GM18519 (cell line): ENCODE measurements around the gene QRSL1.
"Not testable (repeated sequence)": the region's sequence is repeated elsewhere in the genome, so short reads cannot be mapped to it uniquely, and the experiment has no call there.

Source experiments
- ATAC-seq: cut with Tn5 transposase; IDR thresholded peaks from one replicate; pipeline ENCODE4 v1.9.1; 2021; ENCODE audit warnings: mild to moderate bottlenecking, moderate library complexity; ENCODE audit not compliant: unreplicated experiment, low FRiP score

The QRSL1 gene

DNA sequence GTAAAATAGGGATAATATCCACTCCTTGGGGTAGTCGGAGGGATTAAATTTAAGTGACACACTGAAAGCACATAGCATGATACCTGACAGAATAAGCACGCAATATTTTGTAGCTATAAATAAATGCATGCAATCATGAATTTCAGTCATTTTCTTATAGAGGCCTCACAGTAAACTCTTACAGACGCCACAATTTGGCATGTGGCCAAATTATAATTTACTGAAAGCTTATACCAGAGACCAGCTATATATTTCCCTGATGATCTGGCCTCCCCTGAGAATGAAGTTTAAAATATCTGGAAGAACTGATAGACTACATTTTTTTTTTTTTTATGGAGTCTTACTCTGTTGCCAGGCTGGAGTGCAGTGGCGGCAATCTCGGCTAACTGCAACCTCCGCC is 40.9 kb downstream of the QRSL1 start:
- no peak for ATAC-seq

- no peak for ATAC-seq
Observed at GRCh38 chr6:106671651-106672050, 42.3 kb downstream of the QRSL1 start.

DNA sequence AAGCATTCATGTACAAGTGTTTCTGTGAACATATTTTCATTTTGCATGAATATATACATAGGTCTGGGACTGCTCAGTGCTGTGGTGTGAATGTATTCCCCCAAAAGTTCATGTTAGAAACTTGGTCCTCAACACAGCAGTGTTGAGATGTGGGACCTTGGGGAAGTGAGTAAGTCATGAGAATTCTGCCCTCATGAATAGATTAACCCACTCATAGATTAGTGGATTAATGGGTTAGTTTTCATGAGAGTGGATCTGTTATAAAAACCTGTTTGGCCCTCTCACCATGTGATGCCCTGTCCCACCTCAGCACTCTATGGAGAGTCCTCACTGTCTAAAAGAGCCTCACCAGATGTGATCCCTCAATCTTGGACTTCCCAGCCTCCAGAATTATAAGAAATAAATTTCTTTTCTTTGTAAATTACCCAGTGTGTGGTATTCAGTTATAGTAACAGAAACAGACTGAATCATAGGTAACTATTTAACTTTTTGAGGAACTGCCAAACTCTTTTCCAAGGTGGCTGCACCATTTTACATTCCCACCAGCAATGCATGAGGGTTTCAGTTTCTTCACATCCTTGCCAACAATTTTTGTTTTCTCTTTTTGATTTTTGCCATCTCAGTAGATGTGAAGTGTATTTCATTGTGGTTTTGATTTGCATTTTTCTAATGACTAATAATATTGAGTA is 45.3 kb downstream of the QRSL1 start:
- no peak for ATAC-seq

DNA sequence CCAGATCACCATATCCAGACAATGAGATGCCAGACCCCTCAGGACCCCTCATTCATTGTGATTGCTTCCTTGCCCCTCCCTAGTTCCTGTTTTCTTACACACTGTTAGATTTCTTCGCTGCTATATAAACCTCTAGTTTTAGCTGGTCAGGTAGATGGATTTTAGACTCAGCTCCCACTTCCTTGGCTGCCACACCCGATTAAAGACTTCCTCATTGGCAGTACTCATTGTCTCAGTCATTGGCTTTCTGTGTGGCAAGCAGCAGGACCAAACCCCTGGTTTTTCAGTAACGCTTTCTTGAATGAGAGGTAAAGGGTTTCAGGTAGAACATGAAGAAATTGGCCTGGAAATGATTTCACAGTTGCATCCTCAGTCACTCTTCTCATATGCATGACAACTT is 47.9 kb downstream of the QRSL1 start:
- ATAC-seq = no peak

DNA sequence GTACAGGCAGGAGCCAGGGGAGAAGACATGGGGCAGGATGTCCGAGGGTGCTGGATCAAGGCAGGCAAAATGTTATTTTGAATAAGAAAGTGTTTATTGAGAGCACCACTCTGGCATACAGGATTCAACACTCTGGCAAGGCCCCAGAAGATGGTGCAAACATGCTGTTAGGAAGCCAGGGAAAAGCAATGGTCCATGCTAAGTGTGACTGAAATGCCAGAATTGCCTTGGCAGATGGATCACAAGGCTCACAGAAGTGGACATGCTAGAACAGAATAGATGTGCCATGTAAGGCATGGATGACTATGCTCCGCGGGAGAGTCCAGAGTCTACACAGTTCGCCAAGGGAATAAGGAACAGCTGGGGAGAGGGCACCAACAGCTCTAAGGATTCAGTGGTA is 54.6 kb downstream of the QRSL1 start:
- ATAC-seq = no peak

GRCh38 chr6:106685833-106686232 is 56.5 kb downstream of the QRSL1 start:
- no peak for ATAC-seq

DNA sequence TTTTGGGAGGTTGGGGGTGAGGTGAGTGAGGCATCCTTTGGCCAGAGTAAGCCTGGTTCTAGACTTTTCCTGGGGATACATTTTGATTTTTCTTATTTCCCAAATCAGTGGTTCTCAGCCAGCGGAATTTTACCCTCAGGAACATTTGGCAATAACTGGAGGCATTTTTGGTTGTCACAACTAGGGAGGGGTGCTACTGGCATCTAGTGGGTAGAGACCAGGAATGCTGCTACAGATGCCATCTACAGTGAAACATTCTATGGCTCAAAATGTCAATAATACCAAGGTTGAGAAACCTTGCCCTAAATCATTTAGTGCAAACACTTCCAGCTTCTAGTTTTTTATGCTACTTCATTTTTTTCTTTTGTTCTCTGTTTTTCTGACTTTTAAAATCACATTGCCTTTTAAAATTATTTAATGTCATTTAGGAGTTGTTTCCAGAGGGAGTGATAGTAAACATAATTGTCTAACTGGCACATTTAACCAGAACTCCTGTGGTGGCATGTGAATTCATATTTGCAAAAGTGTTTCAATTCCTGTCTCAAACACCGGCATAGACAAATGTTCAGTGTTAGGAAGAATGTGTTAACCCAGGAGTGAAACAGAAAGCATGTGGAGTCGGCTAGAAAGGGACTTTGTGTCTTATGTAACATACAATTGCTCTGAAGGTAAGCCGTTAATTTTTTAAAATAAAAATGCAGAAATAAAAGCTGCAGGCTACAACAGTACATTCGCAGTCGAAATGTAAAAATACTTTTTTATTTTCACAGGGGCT is 59.0 kb downstream of the QRSL1 start:
- no peak for ATAC-seq

- no peak for ATAC-seq
Observed at GRCh38 chr6:106692112-106692818, 62.9 kb downstream of the QRSL1 start.

DNA sequence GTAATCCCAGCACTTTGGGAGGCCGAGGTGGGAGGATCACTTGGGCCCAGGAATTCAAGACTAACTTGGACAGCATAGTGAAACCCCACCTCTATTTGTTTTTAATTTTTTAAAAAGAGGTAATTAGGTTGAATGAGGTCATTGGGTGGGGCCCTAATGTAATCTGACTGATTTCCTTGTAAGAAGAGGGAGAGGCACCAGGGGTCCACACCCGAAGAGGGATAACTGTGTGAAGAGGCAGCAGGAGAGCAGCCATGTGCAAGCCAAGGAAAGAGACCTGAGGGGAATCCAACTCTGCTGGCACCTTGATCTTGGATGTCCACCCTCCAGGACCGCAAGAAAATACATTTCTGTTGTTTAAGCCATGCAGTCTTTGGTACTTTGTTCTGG is 63.4 kb downstream of the QRSL1 start:
- ATAC-seq = no peak

DNA sequence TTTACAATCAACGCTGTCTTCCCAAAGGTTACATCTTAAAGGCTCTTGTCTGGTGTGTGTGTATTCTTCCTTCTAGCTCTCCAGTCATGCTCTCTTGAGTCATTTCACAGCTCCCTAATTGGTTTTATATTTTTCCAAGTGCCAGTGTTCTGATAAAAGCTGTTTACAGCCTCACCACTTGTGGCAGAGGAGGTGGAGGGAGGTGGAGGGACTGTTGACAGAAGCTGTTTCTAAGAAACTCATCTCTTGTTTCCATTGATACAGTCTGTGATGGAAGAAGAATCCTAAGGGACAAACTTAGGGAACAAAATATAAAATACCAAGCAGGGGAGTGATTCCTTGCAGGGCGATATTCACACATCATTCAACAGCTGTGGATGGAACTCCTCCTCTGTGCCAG is 64.0 kb downstream of the QRSL1 start:
- ATAC-seq = no peak

DNA sequence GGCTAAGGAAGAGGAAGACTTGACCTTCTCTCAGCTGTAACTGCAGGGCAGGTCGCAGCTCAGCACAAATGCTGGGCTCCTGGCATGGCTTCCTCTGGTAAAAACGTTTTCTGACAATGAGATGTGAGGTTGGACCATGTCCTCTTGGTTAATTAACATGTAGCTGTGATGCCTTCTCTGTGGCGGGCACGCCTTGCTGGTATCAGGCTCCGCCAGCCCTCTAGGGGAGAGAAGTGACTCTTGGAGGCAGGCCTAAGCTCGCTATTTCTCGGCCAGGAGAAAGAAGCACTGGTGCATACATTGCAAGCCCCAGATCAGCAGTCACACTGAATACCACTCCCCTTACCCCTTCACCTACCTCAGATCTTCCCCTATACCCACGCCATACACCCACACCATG is 65.0 kb downstream of the QRSL1 start:
- no peak for ATAC-seq

GRCh38 chr6:106700581-106700980 is 71.2 kb downstream of the QRSL1 start:
- ATAC-seq = no peak

DNA sequence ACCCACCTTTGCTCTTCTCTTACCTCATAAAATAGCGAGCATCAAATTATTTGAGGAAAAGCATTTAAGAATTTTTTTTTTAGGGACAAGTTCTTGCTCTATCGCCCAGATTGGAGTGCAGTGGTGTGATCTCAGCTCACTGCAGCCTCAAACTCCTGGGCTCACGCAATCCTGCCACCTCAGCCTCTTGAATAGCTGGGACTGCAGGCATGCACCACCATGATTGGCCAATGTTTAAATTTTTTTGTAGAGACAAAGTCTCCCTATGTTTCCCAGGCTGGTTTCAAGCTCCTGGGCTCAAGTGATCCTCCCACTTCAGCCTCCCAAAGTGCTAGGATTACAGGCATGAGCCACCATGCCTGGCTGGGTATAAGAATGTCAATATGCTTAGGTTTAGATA is 71.8 kb downstream of the QRSL1 start:
- ATAC-seq = not testable (repeated sequence)

DNA sequence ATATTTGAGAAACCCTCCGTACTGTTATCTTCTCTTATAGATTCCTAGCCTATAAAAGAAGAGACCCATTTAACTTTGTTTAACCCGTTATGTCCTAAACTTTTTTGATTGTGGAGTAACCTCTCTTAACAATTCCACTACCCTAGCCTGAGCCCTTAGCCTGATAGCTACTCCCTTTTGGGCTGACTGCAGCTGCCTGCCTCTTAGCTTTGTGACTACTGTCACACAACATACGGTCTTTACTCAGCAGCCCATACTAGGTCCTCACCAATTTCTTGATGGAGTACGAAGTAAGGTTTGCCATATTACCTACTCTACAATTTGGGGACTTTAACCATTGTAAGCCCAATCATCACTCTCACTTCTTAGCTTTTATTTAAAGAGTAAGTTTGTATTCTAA is 72.7 kb downstream of the QRSL1 start:
- peak; percentile 35 for ATAC-seq

DNA sequence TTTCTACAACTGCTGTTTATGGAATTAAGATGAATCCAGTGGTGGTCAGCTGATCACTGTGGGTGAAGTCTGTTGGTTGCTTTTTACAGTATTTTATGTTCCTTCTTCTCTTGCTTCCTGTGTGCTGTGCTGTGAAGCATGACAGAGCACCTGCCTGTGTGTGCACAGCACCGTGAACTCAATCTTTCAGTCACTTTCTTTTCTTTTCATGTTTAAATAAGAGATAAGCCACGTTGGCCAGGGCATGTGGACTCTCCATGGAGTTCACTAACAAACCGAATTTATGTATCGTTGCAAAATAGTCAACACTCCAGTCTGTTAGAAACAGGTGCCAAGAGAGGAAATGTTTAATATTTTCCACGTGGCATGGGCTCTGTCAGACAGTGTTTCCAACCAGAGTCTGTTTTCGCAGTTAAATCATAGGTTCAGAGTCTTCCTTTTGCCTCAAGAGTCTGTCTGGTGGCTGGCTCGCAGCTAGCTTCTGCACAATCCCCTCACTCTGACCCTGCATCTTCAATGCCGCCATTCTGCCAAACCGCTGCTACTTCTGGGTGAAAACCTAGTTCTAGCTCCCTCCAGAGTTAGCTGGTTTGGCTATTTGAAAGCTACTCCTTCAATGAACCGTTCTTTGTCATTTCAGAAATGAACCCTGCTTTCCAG is 73.2 kb downstream of the QRSL1 start:
- peak; percentile 91 for ATAC-seq

- no peak for ATAC-seq
Observed at GRCh38 chr6:106704327-106704726, 74.9 kb downstream of the QRSL1 start.

GRCh38 chr6:106705156-106705555 is 75.8 kb downstream of the QRSL1 start:
- ATAC-seq = no peak

DNA sequence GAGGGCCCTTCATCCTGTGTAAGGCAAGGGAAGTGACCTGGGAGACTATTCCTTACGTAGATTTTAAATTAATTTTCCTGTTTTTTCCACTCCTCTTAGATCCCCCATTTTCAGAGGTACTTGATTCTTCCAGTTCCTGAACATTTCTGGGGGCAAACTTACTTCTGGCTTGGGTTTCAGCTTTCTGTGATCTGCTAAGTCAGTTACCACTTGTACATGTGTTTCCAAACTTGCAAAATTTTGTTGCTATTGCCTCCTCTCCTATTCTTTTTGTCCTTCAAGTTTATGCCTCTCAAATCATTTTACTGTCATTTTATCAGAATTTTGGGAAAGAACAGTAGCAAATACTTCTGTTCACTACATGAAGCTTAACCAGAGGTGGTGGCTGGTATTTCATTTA is 81.2 kb downstream of the QRSL1 start:
- no peak for ATAC-seq

DNA sequence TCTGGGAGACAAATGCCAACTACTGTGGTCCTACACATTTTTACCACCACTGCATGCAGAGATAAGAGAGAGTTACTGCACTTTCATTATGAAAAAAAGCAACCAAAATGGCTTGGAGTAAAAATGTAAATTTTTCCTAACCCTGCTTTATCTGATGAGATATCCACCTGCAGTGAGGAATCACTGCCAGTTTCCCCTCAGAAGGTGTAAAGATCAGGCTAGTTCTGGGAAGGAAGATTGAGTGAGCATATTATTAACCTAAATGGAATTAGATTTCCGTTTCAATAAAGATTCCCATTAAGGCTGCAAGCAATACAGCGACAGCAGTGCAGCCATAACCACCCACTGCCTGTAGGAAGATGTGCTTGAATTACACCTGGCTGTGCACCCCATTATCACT is 84.9 kb downstream of the QRSL1 start:
- ATAC-seq = no peak

DNA sequence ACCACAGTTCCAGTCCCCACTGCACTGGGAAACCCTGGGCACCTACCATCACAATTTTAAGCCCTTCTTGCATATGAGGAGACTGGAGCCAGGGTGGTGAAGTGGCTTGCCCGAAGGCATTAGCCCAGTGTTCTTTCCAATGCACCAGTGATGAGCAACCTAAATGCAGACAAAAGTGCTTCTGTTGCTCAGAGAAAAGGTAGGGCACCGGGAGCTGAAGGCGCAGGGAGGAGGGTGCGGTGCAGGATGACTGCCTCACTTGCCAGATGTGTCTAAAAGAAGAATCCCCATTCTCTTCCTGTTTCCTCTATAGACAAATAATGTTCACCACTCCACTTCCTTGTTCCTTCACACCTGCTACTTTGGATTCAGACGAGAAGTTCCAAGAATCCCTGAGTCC is 86.5 kb downstream of the QRSL1 start:
- no peak for ATAC-seq

DNA sequence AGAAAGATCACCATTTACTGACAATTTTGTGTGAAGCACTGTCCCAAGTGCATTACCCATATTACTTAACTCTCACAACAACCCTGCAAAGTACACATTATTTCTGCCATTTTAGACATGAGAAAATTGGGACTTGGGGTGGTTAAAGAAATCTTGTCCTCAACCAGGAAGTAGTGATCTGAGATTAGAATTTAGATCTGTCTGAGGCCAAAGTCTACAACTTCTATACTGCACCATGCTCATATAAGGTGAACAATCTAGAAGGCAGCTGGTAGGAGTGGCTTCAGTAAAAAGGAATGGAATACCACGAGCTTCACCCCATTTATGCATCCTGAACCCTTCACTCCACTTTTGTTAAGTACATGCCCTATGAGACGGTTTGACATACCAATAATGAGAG is 87.6 kb downstream of the QRSL1 start:
- ATAC-seq = no peak
